GM19099 (cell line): Measurements from ENCODE around the gene KAZN.

Experiments used
- POLR2A ChIP-seq: IDR thresholded peaks from 3 replicates; pipeline ENCODE4 v1.6.1; 2011; ENCODE audit warnings: low read depth; ENCODE audit not compliant: insufficient read length; ENCODE audit errors: extremely low read depth

The KAZN gene

GRCh38 chr1:15155888-15156741 is 557.6 kb downstream of the KAZN start:
- TF ChIP-seq POLR2A, result no peak

DNA sequence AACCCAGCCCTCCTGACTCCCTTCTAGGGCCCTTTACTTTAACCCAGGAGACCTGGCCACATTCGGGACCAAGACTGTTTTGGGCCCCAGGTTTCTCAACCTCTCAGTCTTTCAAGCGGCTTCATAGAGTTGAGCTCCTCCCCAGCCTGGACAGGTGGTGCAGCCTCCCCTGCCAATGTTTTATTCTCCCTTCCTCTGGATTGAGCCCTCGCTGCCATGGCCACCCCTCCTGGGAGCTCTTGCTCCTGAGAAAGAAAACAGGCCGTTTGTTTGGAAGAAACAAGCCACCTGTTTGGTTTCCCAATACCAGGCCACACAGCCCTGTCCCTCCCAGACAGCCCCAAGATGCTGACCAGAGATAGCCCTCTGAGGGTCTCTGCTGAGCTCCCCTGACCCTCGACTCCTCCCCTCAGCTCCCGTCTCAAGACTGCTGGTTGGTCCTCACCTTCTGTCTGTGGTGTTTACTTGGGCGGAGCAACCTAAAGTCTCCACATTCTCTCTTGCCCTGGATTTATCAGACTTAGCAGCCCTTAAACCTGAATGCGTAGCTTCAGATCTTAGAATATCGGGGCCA is 558.4 kb downstream of the KAZN start:
- TF ChIP-seq POLR2A, result no peak

DNA sequence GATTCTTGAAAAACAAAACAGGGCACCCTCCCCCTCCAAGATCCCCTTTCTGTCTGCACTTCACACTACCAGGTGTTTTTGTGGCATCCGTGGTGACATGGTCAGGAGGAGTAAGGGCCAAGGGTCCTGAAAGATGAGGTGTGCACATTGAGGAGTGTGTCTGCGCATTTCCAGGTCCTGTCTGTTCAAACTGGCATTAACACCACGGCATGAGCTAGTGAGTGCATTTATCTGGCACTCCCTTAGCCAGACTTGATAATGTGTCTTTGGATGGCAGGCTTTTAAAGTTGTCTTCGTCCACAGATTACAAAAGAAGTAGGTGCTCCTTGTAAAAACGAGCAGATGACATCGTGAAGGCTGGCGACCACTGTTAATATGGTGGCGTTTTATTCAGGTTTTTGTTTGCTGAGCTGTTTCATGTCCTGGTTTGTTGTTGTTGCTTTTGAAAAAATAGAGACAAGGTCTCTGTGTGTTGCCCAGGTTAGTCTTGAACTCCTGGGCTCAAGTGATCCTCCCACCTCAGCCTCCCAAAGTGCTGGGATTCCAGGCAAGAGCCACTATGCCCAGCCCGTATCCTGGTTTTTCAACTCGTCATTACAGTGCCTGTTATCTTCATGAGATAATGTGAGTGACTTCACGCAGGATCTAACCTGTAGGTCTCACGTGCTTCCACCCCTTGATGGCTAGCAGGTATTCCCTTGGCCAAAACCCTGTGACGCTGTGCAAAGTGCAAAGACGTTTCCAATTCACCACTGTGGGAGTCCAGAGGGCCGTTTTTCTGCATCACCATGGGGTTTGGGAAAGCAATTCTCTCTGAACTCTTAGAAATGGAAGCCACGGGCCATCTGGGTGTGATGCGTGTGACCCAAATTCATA is 559.3 kb downstream of the KAZN start:
- TF ChIP-seq POLR2A, result no peak

DNA sequence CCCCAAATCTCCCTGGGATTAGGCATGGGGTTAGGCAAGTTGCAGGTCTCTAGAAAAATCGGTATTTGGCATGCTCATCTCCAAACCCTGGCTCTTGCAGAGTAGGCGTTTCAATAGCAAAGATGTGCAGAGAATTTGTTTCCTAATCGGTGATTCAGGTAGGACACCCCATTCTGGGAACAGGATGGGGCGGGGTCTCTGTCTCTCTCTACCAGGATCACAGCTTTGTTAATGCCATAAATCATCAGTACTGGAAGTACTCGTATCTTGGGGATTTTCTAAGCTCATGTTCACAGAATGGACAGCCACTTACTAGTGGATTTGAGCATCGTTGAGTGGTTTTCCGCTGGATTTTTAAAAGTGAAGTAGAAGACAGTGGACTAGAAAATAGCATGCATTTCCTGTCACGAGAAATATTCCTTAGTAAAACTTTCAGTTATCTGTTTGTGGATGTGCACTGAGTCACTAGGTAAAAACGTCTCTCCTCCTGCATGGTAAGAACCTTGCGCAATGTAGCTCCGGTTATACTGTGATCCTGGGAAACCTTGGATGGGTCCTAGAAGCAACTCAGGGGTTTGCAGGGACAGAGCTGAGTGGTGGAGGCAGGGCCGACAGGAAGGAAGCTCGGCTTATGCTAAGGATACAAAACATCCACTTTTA is 560.2 kb downstream of the KAZN start:
- TF ChIP-seq POLR2A, result no peak

DNA sequence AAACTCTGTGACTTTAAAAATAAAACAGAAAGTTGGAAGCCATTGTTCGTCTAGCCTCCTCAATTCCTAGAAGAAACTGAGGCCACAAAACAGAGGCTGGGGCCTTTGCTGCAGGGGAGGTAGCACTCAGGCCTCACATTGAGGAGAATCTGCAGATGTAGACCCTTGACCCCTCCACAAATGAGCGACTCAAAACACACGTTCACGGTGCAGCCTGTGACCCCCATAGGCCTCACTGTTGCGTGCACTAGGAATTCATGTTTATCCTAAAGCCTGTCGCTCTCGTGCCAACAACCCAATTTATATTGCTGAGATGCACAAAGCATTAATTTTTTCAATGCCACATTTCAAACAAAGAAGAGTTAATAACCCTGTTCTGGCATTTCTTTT is 560.7 kb downstream of the KAZN start:
- no peak for TF ChIP-seq POLR2A

GRCh38 chr1:15160626-15161025 is 562.1 kb downstream of the KAZN start:
- TF ChIP-seq POLR2A, result no peak

- TF ChIP-seq POLR2A, result no peak
Measured at GRCh38 chr1:15167386-15167785, 568.9 kb downstream of the KAZN start.
